H9 (cell line): ENCODE data around the gene IFI27L1. TPM values are rescaled to one million over a fixed set of nuclear protein-coding genes. Genes with fewer than 3 reads are reported as not detected.
A peak's percentile ranks its signal among the peaks of the same experiment; 100 is the strongest.

Experiments used
- DNase-seq: peaks from one replicate; pipeline ENCODE4 v3.0.0-alpha.2; 2017
- H2AFZ ChIP-seq: one replicate; pipeline ENCODE4 v1.6.1; 2013; ENCODE audit warnings: mild to moderate bottlenecking, low read length, control low read depth, moderate library complexity
- H2AK5ac ChIP-seq: 2 replicates; pipeline ENCODE4 v1.6.1; 2013; ENCODE audit warnings: low read length, control low read depth, mixed read lengths; ENCODE audit not compliant: insufficient read length
- H2BK120ac ChIP-seq: one replicate; pipeline ENCODE4 v1.6.1; 2013; ENCODE audit warnings: low read depth, mild to moderate bottlenecking, low read length, control low read depth, inconsistent platforms; ENCODE audit not compliant: poor library complexity, severe bottlenecking
- H2BK12ac ChIP-seq: 2 replicates; pipeline ENCODE4 v1.6.1; 2013; ENCODE audit warnings: low read length, control low read depth, mixed read lengths, low read depth; ENCODE audit not compliant: insufficient read length
- H2BK15ac ChIP-seq: 2 replicates; pipeline ENCODE4 v1.6.1; 2013; ENCODE audit warnings: low read depth, low read length, control low read depth
- H2BK20ac ChIP-seq: one replicate; pipeline ENCODE4 v1.6.1; 2013; ENCODE audit warnings: low read depth, mild to moderate bottlenecking, low read length, control low read depth, inconsistent platforms; ENCODE audit not compliant: poor library complexity, severe bottlenecking
- H2BK5ac ChIP-seq: 2 replicates; pipeline ENCODE4 v1.6.1; 2013; ENCODE audit warnings: low read length, control low read depth, mixed read lengths; ENCODE audit not compliant: insufficient read length
- H3K14ac ChIP-seq: 2 replicates; pipeline ENCODE4 v1.6.1; 2013; ENCODE audit warnings: low read length, control low read depth; ENCODE audit not compliant: insufficient read depth
- H3K18ac ChIP-seq: 2 replicates; pipeline ENCODE4 v1.6.1; 2013; ENCODE audit warnings: low read depth, mild to moderate bottlenecking, mixed read lengths, low read length, control low read depth; ENCODE audit not compliant: insufficient read length
- H3K23ac ChIP-seq: 2 replicates; pipeline ENCODE4 v1.6.1; 2013; ENCODE audit warnings: low read length, control low read depth, mixed read lengths, low read depth; ENCODE audit not compliant: insufficient read length
- H3K23me2 ChIP-seq: 2 replicates; pipeline ENCODE4 v1.6.1; 2013; ENCODE audit warnings: low read depth, mild to moderate bottlenecking, mixed read lengths, low read length, control low read depth; ENCODE audit not compliant: insufficient read length, poor library complexity, severe bottlenecking
- H3K27ac ChIP-seq: 2 replicates; pipeline ENCODE4 v1.5.1; 2013; ENCODE audit warnings: low read length, control low read depth, mixed read lengths, low read depth; ENCODE audit not compliant: insufficient read length
- H3K27me3 ChIP-seq: 2 replicates; pipeline ENCODE4 v1.6.1; 2013; ENCODE audit warnings: low read length, control low read depth, inconsistent platforms; ENCODE audit not compliant: insufficient read depth
- H3K4ac ChIP-seq: 2 replicates; pipeline ENCODE4 v1.6.1; 2013; ENCODE audit warnings: low read depth, mild to moderate bottlenecking, control low read depth, inconsistent platforms, low read length, moderate library complexity
- H3K4me1 ChIP-seq: 2 replicates; pipeline ENCODE4 v1.6.1; 2013; ENCODE audit warnings: low read length, control low read depth, inconsistent platforms; ENCODE audit not compliant: insufficient read depth
- H3K4me2 ChIP-seq: 2 replicates; pipeline ENCODE4 v1.6.1; 2013; ENCODE audit warnings: low read length, control low read depth, mixed read lengths; ENCODE audit not compliant: insufficient read length, insufficient read depth
- H3K56ac ChIP-seq: 2 replicates; pipeline ENCODE4 v1.6.1; 2013; ENCODE audit warnings: low read depth, mild to moderate bottlenecking, mixed read lengths, low read length, control low read depth; ENCODE audit not compliant: insufficient read length
- H3K79me1 ChIP-seq: 2 replicates; pipeline ENCODE4 v1.6.1; 2013; ENCODE audit warnings: low read depth, mild to moderate bottlenecking, moderate library complexity, low read length, control low read depth, inconsistent platforms; ENCODE audit not compliant: insufficient read depth, poor library complexity, severe bottlenecking
- H3K79me2 ChIP-seq: 2 replicates; pipeline ENCODE4 v1.6.1; 2013; ENCODE audit warnings: low read length, control low read depth, inconsistent platforms; ENCODE audit not compliant: insufficient read depth
- H3K9ac ChIP-seq: 2 replicates; pipeline ENCODE4 v1.6.1; 2013; ENCODE audit warnings: low read length, control low read depth, mixed read lengths; ENCODE audit not compliant: insufficient read length; ENCODE audit errors: extremely low read depth
- H3K9me3 ChIP-seq: one replicate; pipeline ENCODE4 v1.6.1; 2013; ENCODE audit warnings: low read depth, low read length, inconsistent platforms; ENCODE audit not compliant: control insufficient read depth
- H3T11ph ChIP-seq: one replicate; pipeline ENCODE4 v1.6.1; 2013; ENCODE audit warnings: mild to moderate bottlenecking, low read length, control low read depth, inconsistent platforms
- H4K20me1 ChIP-seq: one replicate; pipeline ENCODE4 v1.6.1; 2013; ENCODE audit not compliant: control insufficient read depth, insufficient read length, insufficient read depth
- H4K5ac ChIP-seq: 2 replicates; pipeline ENCODE4 v1.6.1; 2013; ENCODE audit warnings: low read depth, mild to moderate bottlenecking, mixed read lengths, low read length, control low read depth; ENCODE audit not compliant: insufficient read length
- H4K8ac ChIP-seq: replicated peaks from 2 replicates; pipeline ENCODE4 v1.6.1; 2013; ENCODE audit warnings: low read length, control low read depth, mixed read lengths, low read depth; ENCODE audit not compliant: insufficient read length
- H4K91ac ChIP-seq: 2 replicates; pipeline ENCODE4 v1.6.1; 2013; ENCODE audit warnings: low read depth, mild to moderate bottlenecking, moderate library complexity, mixed read lengths, low read length, control low read depth; ENCODE audit not compliant: insufficient read length
- H3K27ac Mint-ChIP-seq, 3 experiments: 2 replicates in 2 of 3; 3 replicates in 1 of 3; pipeline ENCODE4 v1.8.0; 2020 to 2021; ENCODE audit warnings: mixed read lengths in 3 of 3, mild to moderate bottlenecking in 1 of 3, moderate library complexity in 1 of 3
- H3K27me3 Mint-ChIP-seq: 2 replicates; pipeline ENCODE4 v1.8.0; 2021; ENCODE audit warnings: low read depth, mild to moderate bottlenecking, moderate library complexity, mixed read lengths
- H3K36me3 Mint-ChIP-seq, 3 experiments: 2 replicates in 2 of 3; 3 replicates in 1 of 3; pipeline ENCODE4 v1.8.0; 2020 to 2021; ENCODE audit warnings: low read depth in 3 of 3, mixed read lengths in 3 of 3; ENCODE audit not compliant: insufficient read depth in 1 of 3
- H3K4me1 Mint-ChIP-seq, 2 experiments: 2 replicates each; pipeline ENCODE4 v1.8.0; 2020; ENCODE audit warnings: mixed read lengths in 2 of 2
- H3K4me3 Mint-ChIP-seq, 2 experiments: 2 replicates in 1 of 2; 3 replicates in 1 of 2; pipeline ENCODE4 v1.8.0; 2020 to 2021; ENCODE audit warnings: mild to moderate bottlenecking in 2 of 2, mixed read lengths in 2 of 2, moderate library complexity in 1 of 2
- H3K9me3 Mint-ChIP-seq, 2 experiments: 2 replicates in 1 of 2; 3 replicates in 1 of 2; pipeline ENCODE4 v1.8.0; 2020; ENCODE audit warnings: mild to moderate bottlenecking in 2 of 2, mixed read lengths in 2 of 2, moderate library complexity in 1 of 2
- CTCF ChIP-seq: fragments of 200-600 bp; sonication (generic); conservative IDR thresholded peaks from 3 replicates; pipeline ENCODE4 v1.8.0; 2021; ENCODE audit warnings: antibody characterized with exemption, mild to moderate bottlenecking
- WGBS: extraction: QIAGEN DNeasy Blood & Tissue Kit; methylation state at CpG from one replicate; pipeline ENCODE4 v1.1.7; 2013; ENCODE audit warnings: missing lambda C conversion rate, low lambda C conversion rate, mixed read lengths; ENCODE audit not compliant: insufficient read length; ENCODE audit errors: extremely low coverage; 5-methylcytosine and 5-hydroxymethylcytosine counted together
- total RNA-seq: library from RNA; stranded (reverse); gene quantifications from 2 replicates; pipeline ENCODE4 v1.2.1, GENCODE V29; 2021

The IFI27L1 gene
- total RNA-seq, 1 experiment from 2014 or later = 27.4 TPM

GRCh38 chr14:94050231-94050880 is 30.8 kb upstream of the IFI27L1 start:
- peak; percentile 7 for DNase-seq
- no peaks in the 10 kb centered on the region for H3K23me2 ChIP-seq
- H3K4me2 ChIP-seq = no peak overlapping the region
- H2BK12ac ChIP-seq = no peak overlapping the region
- H2BK15ac ChIP-seq = no peak overlapping the region
- no peak overlapping the region for H4K91ac ChIP-seq
- no peak overlapping the region for H3K18ac ChIP-seq
- Mint-ChIP-seq H3K36me3 (peaks cover 35 to 79% (median 64%) of the 10 kb centered on the region in 3 experiments; a peak in 6 of 7 replicates), H3K4me1 (peaks cover 15 to 18% of the 10 kb centered on the region in 2 experiments), H3K4me3 (no peak overlapping the region), H3K27ac (peak overlapping the region in 1 of 3 experiments; percentile 70; a peak in 1 of 7 replicates), H3K9me3 (no peaks in the 10 kb centered on the region), H3K27me3 (no peaks in the 10 kb centered on the region)
- no peak overlapping the region for H3K56ac ChIP-seq
- no peak overlapping the region for H3K23ac ChIP-seq
- no peaks in the 10 kb centered on the region for H4K20me1 ChIP-seq
- H3K27me3 ChIP-seq = no peaks in the 10 kb centered on the region
- no peaks in the 10 kb centered on the region; the same call in 1 of the 2 replicates for H3K4me1 ChIP-seq
- no peak overlapping the region for H4K8ac ChIP-seq
- WGBS = no CpG with 5 or more reads among the region's 6 CpGs
- H3K9me3 ChIP-seq = no peaks in the 10 kb centered on the region
- no peak for TF ChIP-seq CTCF
- no peak overlapping the region for H3K14ac ChIP-seq
- no peak overlapping the region for H2BK120ac ChIP-seq
- no peak overlapping the region for H2BK20ac ChIP-seq
- H3K4ac ChIP-seq = no peak overlapping the region
- H3T11ph ChIP-seq = no peak overlapping the region
- H3K79me2 ChIP-seq = no peaks in the 10 kb centered on the region
- no peak overlapping the region for H3K27ac ChIP-seq
- no peak overlapping the region for H4K5ac ChIP-seq
- no peak overlapping the region for H2AFZ ChIP-seq
- no peak overlapping the region for H2AK5ac ChIP-seq
- no peak overlapping the region for H2BK5ac ChIP-seq
- no peak overlapping the region for H3K9ac ChIP-seq
- no peaks in the 10 kb centered on the region for H3K79me1 ChIP-seq
